H1 (cell line): ENCODE measurements around the gene NCL.

Experiments used
- CBX5 ChIP-seq: fragments of 300-800, 300-1000 bp; sonication (generic); IDR thresholded peaks from 2 replicates; pipeline ENCODE4 v1.7.1; 2016; ENCODE audit warnings: antibody characterized with exemption, low read length, low read depth
- CEBPB ChIP-seq: IDR thresholded peaks from 2 replicates; pipeline ENCODE4 v1.6.1; 2012; ENCODE audit warnings: low read depth, low read length
- CHD1 ChIP-seq: IDR thresholded peaks from 2 replicates; pipeline ENCODE4 v1.6.1; 2012; ENCODE audit warnings: low read depth, low read length, improper control_type of control experiment
- CHD2 ChIP-seq: IDR thresholded peaks from 2 replicates; pipeline ENCODE4 v1.6.1; 2012; ENCODE audit warnings: low read length, improper control_type of control experiment
- CREB1 ChIP-seq: IDR thresholded peaks from 2 replicates; pipeline ENCODE4 v1.6.1; 2012; ENCODE audit warnings: inconsistent platforms
- EGR1 ChIP-seq: IDR thresholded peaks from 2 replicates; pipeline ENCODE4 v1.6.1; 2011; ENCODE audit warnings: low read depth, low read length, borderline replicate concordance
- EZH2 ChIP-seq: fragments of 200-600 bp; sonication (generic); IDR thresholded peaks from 2 replicates; pipeline ENCODE4 v1.7.1; 2012; ENCODE audit warnings: low read depth, mild to moderate bottlenecking, moderate library complexity, low read length, inconsistent platforms; ENCODE audit not compliant: severe bottlenecking
- POLR2A ChIP-seq, 2 experiments: IDR thresholded peaks; 1 replicate in 1 of 2; 2 replicates in 1 of 2; pipeline ENCODE4 v1.6.1; 2011; ENCODE audit warnings: low read depth in 2 of 2, low read length in 2 of 2, mild to moderate bottlenecking in 2 of 2; ENCODE audit errors: control extremely low read depth in 1 of 2
- SIX5 ChIP-seq: IDR thresholded peaks from 2 replicates; pipeline ENCODE4 v1.6.1; 2011; ENCODE audit warnings: mild to moderate bottlenecking, low read depth, low read length
- SP1 ChIP-seq: IDR thresholded peaks from 2 replicates; pipeline ENCODE4 v1.6.1; 2011; ENCODE audit warnings: low read depth, low read length
- YY1 ChIP-seq: IDR thresholded peaks from 2 replicates; pipeline ENCODE4 v1.6.1; 2011; ENCODE audit warnings: low read depth, mild to moderate bottlenecking, low read length
- ZNF274 ChIP-seq: IDR thresholded peaks from 2 replicates; pipeline ENCODE4 v1.7.0; 2012; ENCODE audit warnings: low read length, borderline replicate concordance; ENCODE audit errors: extremely low read depth
- TF ChIP-seq, protein P1 (sequence below), 3 experiments: IDR thresholded peaks; 1 replicate in 2 of 3; 2 replicates in 1 of 3; pipeline versions ENCODE4 v1.5.1 to v1.6.1; 2011; ENCODE audit warnings: low read length in 3 of 3, mild to moderate bottlenecking in 3 of 3, inconsistent platforms in 2 of 3, low read depth in 1 of 3, moderate library complexity in 1 of 3; ENCODE audit not compliant: insufficient read depth in 1 of 3; ENCODE audit errors: control extremely low read depth in 1 of 3
- TF ChIP-seq, protein P2 (sequence below): IDR thresholded peaks from 2 replicates; pipeline ENCODE4 v1.6.1; 2011; ENCODE audit warnings: low read length, improper control_type of control experiment

DNA sequence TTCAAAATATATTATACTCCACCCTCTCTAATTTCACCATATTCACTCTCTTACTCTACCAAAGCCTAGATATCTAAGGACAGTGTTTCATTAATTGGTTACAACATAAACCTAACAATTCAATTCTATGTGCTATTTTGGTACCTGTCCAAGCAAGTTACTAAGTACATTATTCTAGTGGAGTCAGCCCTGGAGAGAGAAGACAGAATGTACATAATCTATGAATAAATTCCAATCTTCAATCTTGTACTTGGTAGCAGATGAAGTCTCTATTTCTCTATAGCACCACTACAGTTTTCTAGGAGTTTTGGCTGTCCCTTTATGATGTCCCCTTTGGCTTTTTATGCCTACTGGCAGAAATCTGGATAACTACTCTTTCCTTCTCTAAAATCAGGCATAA is 38.3 kb upstream of the NCL start:
- TF ChIP-seq, protein P1, sequence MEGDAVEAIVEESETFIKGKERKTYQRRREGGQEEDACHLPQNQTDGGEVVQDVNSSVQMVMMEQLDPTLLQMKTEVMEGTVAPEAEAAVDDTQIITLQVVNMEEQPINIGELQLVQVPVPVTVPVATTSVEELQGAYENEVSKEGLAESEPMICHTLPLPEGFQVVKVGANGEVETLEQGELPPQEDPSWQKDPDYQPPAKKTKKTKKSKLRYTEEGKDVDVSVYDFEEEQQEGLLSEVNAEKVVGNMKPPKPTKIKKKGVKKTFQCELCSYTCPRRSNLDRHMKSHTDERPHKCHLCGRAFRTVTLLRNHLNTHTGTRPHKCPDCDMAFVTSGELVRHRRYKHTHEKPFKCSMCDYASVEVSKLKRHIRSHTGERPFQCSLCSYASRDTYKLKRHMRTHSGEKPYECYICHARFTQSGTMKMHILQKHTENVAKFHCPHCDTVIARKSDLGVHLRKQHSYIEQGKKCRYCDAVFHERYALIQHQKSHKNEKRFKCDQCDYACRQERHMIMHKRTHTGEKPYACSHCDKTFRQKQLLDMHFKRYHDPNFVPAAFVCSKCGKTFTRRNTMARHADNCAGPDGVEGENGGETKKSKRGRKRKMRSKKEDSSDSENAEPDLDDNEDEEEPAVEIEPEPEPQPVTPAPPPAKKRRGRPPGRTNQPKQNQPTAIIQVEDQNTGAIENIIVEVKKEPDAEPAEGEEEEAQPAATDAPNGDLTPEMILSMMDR (IDR thresholded peaks at IDR 0.05; ENCODE audit: control extremely low read depth in 1 of 3, insufficient read depth in 1 of 3, low read depth in 1 of 3, low read length in 3 of 3), result no peak
- TF ChIP-seq, protein P2, sequence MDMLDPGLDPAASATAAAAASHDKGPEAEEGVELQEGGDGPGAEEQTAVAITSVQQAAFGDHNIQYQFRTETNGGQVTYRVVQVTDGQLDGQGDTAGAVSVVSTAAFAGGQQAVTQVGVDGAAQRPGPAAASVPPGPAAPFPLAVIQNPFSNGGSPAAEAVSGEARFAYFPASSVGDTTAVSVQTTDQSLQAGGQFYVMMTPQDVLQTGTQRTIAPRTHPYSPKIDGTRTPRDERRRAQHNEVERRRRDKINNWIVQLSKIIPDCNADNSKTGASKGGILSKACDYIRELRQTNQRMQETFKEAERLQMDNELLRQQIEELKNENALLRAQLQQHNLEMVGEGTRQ, result no peak
- TF ChIP-seq SIX5 (no peak), CHD2 (no peak), EGR1 (no peak), CREB1 (no peak), CBX5 (no peak), POLR2A (IDR thresholded peaks at IDR 0.05; ENCODE audit: control extremely low read depth in 1 of 2, low read depth in 2 of 2, low read length in 2 of 2) (no peak), ZNF274 (no peak), SP1 (no peak), CHD1 (no peak), YY1 (no peak), CEBPB (no peak), EZH2 (no peak)
